B cell (primary cell): ENCODE results near the gene HNRNPAB. TPM values are rescaled to one million over a fixed set of nuclear protein-coding genes. Genes with fewer than 3 reads are reported as not detected.

Experiments used
- ATAC-seq: fragments of 200-7000 bp; cut with Tn5 transposase; one replicate; pipeline ENCODE4 v1.10.0; 2021; ENCODE audit warnings: low read depth, mild to moderate bottlenecking, moderate number of reproducible peaks, moderate library complexity
- CTCF ChIA-PET: fragments of 350-600 bp; sonication (Branson Sonifier 250); formaldehyde crosslinking; loops from one replicate; lab custom pipeline; 2021; ENCODE audit warnings: antibody characterized with exemption, inconsistent platforms; lab: Charles Lee
- POLR2A ChIA-PET: fragments of 350-600 bp; sonication (Branson Sonifier 250); formaldehyde crosslinking; loops from one replicate; lab custom pipeline; 2021; ENCODE audit warnings: antibody characterized with exemption; lab: Charles Lee
- DNase-seq: peaks from one replicate; pipeline ENCODE4 v3.0.0; 2013
- H2AFZ ChIP-seq: 2 replicates; pipeline ENCODE4 v1.6.1; 2012; ENCODE audit warnings: mild to moderate bottlenecking, low read depth, low read length; ENCODE audit not compliant: insufficient read depth, poor library complexity, severe bottlenecking
- H3K27ac ChIP-seq, 2 donors: 1 replicate in 1 of 2; 2 replicates in 1 of 2; pipeline ENCODE4 v1.5.1; 2012 to 2013; ENCODE audit warnings: low read length in 2 of 2, mild to moderate bottlenecking in 2 of 2, moderate library complexity in 1 of 2
- H3K27me3 ChIP-seq, 4 experiments: fragments of 200-600 bp in 1 of 4; sonication (generic) in 1 of 4; replicated peaks in 1 of 4; 1 replicate in 2 of 4; 2 replicates in 2 of 4; pipeline versions ENCODE4 v1.6.1 to v1.7.0; 2013 to 2016; ENCODE audit warnings: low read length in 3 of 4, mild to moderate bottlenecking in 2 of 4, mixed read lengths in 1 of 4, moderate library complexity in 1 of 4; ENCODE audit not compliant: insufficient read depth in 4 of 4, control insufficient read depth in 3 of 4; ENCODE audit errors: control extremely low read depth in 1 of 4
- H3K36me3 ChIP-seq, 2 experiments: replicated peaks in 1 of 2; 1 replicate in 1 of 2; 2 replicates in 1 of 2; pipeline versions ENCODE4 v1.6.1 to v1.7.1; 2013; ENCODE audit warnings: low read length in 1 of 2; ENCODE audit not compliant: insufficient read depth in 2 of 2, control insufficient read depth in 1 of 2; ENCODE audit errors: control extremely low read depth in 1 of 2, extremely low read depth in 1 of 2
- H3K4me1 ChIP-seq, 2 donors: fragments of 200-600 bp in 1 of 2; sonication (generic) in 1 of 2; 1 replicate in 1 of 2; 2 replicates in 1 of 2; pipeline versions ENCODE4 v1.5.1 to v1.6.1; 2013 to 2017; ENCODE audit warnings: low read length in 2 of 2; ENCODE audit not compliant: control insufficient read depth in 2 of 2, insufficient read depth in 2 of 2
- H3K4me2 ChIP-seq: replicated peaks from 2 replicates; pipeline ENCODE3; 2012; ENCODE audit warnings: mild to moderate bottlenecking, low read depth, low read length; ENCODE audit not compliant: poor library complexity, severe bottlenecking
- H3K4me3 ChIP-seq, 5 experiments: fragments of 200-600 bp in 1 of 5; sonication (generic) in 1 of 5; 1 replicate in 3 of 5; 2 replicates in 2 of 5; pipeline versions ENCODE4 v1.5.1 to v1.7.0; 2011 to 2016; ENCODE audit warnings: low read length in 4 of 5, mild to moderate bottlenecking in 4 of 5, low read depth in 2 of 5, control low read depth in 1 of 5, moderate library complexity in 1 of 5; ENCODE audit not compliant: insufficient read depth in 1 of 5; ENCODE audit errors: control extremely low read depth in 1 of 5, extremely low read depth in 1 of 5
- H3K79me2 ChIP-seq: fragments of 200-600 bp; sonication (generic); one replicate; pipeline ENCODE4 v1.6.0; 2016; ENCODE audit warnings: low read length; ENCODE audit not compliant: control insufficient read depth, insufficient read depth
- H3K9ac ChIP-seq: fragments of 200-600 bp; sonication (generic); 2 replicates; pipeline ENCODE4 v1.6.1; 2017; ENCODE audit warnings: mild to moderate bottlenecking, low read length, moderate library complexity
- H3K9me3 ChIP-seq, 3 donors: one replicate each; pipeline versions ENCODE4 v1.6.1 to v1.7.1; 2013; ENCODE audit warnings: low read length in 2 of 3; ENCODE audit not compliant: control insufficient read depth in 2 of 3, insufficient read depth in 1 of 3; ENCODE audit errors: control extremely low read depth in 1 of 3
- H4K20me1 ChIP-seq: 2 replicates; pipeline ENCODE4 v1.6.0; 2012; ENCODE audit warnings: mild to moderate bottlenecking, low read length; ENCODE audit not compliant: insufficient read depth, control insufficient read depth, poor library complexity, severe bottlenecking
- H3K27ac Mint-ChIP-seq: one replicate; pipeline ENCODE4 v1.8.0; 2021; ENCODE audit warnings: mixed read lengths
- H3K27me3 Mint-ChIP-seq: one replicate; pipeline ENCODE4 v1.8.0; 2021; ENCODE audit warnings: mixed read lengths
- H3K4me1 Mint-ChIP-seq: one replicate; pipeline ENCODE4 v1.8.0; 2021; ENCODE audit warnings: mixed read lengths
- H3K4me3 Mint-ChIP-seq: one replicate; pipeline ENCODE4 v1.8.0; 2021; ENCODE audit warnings: mixed read lengths
- H3K9me3 Mint-ChIP-seq: one replicate; pipeline ENCODE4 v1.8.0; 2022; ENCODE audit warnings: mixed read lengths; ENCODE audit not compliant: insufficient read depth
- CTCF ChIP-seq: fragments of 200-600 bp; IDR thresholded peaks from one replicate; pipeline ENCODE4 v1.8.0; 2022; ENCODE audit warnings: antibody characterized with exemption, mild to moderate bottlenecking
- EZH2 ChIP-seq: IDR thresholded peaks from 2 replicates; pipeline ENCODE4 v1.6.1; 2012; ENCODE audit warnings: borderline replicate concordance, low read depth, mild to moderate bottlenecking, moderate library complexity, low read length; ENCODE audit not compliant: insufficient read depth, poor library complexity, severe bottlenecking
- WGBS: methylation state at CpG from one replicate; pipeline ENCODE4 v1.1.5; 2013; ENCODE audit warnings: missing lambda C conversion rate; ENCODE audit not compliant: insufficient coverage; 5-methylcytosine and 5-hydroxymethylcytosine counted together
- intact Hi-C: fragments of 100-400 bp; cut with micrococcal nuclease; formaldehyde crosslinking; loops from one replicate; pipeline ENCODE4 v1.10.0; 2022
- polyA minus RNA-seq: library from RNA; depleted of rRNA, polyadenylated mRNA; stranded (reverse); fragments of >200 nt; gene quantifications from 2 replicates; pipeline ENCODE4 v1.2.3, GENCODE V29; 2012
- polyA plus RNA-seq: library from polyadenylated mRNA; depleted of rRNA; stranded (reverse); fragments of >200 nt; gene quantifications from 2 replicates; pipeline ENCODE4 v1.2.3, GENCODE V29; 2012
- total RNA-seq, 2 donors: library from RNA; stranded (reverse); fragments of 120-200 nt in 1 of 2; gene quantifications; 1 replicate in 1 of 2; 2 replicates in 1 of 2; pipeline versions ENCODE4 v1.2.3 to v1.2.4, GENCODE V29; 2013 to 2022

Gene HNRNPAB
- total RNA-seq: 70.6 and 75.1 TPM in 2 replicates
- total RNA-seq (2013): 34.8 TPM
- polyA plus RNA-seq: 25.1 and 35.0 TPM in 2 replicates
- 39.5 and 41.7 TPM in 2 replicates for polyA minus RNA-seq

DNA sequence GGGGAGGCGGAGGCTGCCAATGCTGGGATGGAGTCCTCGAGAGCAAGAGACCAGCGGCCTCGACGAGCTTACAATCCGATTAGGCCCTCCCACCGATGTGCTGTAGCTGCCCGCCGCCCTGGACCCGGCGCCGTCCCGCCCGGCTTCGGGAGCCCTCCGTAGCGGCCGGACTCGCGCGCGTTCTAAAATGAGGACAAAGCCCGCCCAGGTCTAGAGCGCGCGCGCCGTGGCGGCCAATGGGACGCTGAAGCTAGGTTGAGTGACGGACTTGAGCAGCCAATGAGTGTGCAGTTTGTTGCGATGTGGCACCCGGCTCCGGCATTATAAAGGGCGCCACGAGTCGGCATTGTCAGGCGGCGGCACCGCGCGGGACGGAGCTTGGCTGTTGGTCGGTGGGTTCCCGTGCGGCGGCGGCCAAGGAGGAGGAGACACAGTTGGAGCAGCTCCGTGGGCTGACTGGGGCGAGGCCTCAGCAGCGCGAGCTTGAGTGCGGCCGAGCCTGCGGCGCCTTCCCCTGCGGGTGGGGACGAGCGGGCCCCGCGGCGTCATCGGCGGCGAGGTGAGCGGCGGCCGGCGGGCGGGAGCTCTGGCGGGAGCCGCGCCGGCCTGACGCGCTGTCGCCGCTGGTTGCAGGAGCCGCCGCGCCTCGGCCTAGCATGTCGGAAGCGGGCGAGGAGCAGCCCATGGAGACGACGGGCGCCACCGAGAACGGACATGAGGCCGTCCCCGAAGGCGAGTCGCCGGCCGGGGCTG, at the start of gene HNRNPAB:
Gene HNRNPAB (plus strand): TSS at position 352 of the 753 bp plus-strand sequence. CDS start 305 bp downstream, at position 657.
- Mint-ChIP-seq H3K27ac (peak within 1 kb of the TSS; percentile 100), H3K27me3 (no peaks in the 10 kb centered on the region), H3K4me1 (peaks cover 30% of the 10 kb centered on the region), H3K9me3 (no peaks in the 10 kb centered on the region), H3K4me3 (peak within 1 kb of the TSS; percentile 99)
- peaks cover 0 to 33% of the 10 kb centered on the region in 2 experiments for H3K36me3 ChIP-seq
- peaks cover 28% of the 10 kb centered on the region for H3K79me2 ChIP-seq
- DNase-seq (peak; percentile 99), ATAC-seq (peak; percentile 80)
- H4K20me1 ChIP-seq: peaks cover 43% of the 10 kb centered on the region
- intact Hi-C loops: loop anchor here (1.0 to 5.0 kb wide), 3 partner anchors 28 to 1868 kb away; partner anchors contain the start of genes PHYKPL and RNF130
- H3K4me1 ChIP-seq: peaks cover 12 to 18% of the 10 kb centered on the region in 2 donors
- H3K27ac ChIP-seq: peak within 1 kb of the TSS; percentile 55 to 79
- under 1% methylated on average over 96 of the region's 96 CpGs for WGBS
- CTCF ChIA-PET: interaction anchor here (1.0 to 1.2 kb wide), 3 partner anchors 10 to 367 kb away, joined by 3 to 7 read pairs (median 4); no protein-coding TSS in a partner anchor
- H3K9me3 ChIP-seq: no peaks in the 10 kb centered on the region
- H3K4me3 ChIP-seq: peak within 1 kb of the TSS; percentile 60 to 94 (median 80)
- peak within 1 kb of the TSS; percentile 97 for H3K4me2 ChIP-seq
- H2AFZ ChIP-seq: peak within 1 kb of the TSS; percentile 97
- POLR2A ChIA-PET: interaction anchor here (0.6 to 2.1 kb wide), 7 partner anchors 10 to 1724 kb away, joined by 3 to 12 read pairs (median 4); partner anchors contain the start of genes HNRNPH1, NHP2 and PHYKPL
- H3K9ac ChIP-seq: peak within 1 kb of the TSS; percentile 91
- H3K27me3 ChIP-seq: no peaks in the 10 kb centered on the region
- TF ChIP-seq CTCF (no peak), EZH2 (no peak)
